Activated CD8-positive, alpha-beta T cell treated with anti-CD3 and anti-CD28 coated beads, Interleukin-2, amount 10 ng/mL, durations not matched to agents 7 days and 5 days (primary cell): ENCODE data around the gene OSBPL7. TPM values are rescaled to one million over a fixed set of nuclear protein-coding genes. Genes with fewer than 3 reads are reported as not detected.

ENCODE experiments used
- ATAC-seq: fragments of 150-1000 bp; cut with Tn5 transposase; one replicate; pipeline ENCODE4 v1.10.0; 2021; ENCODE audit warnings: moderate library complexity
- CTCF ChIA-PET: fragments of 350-600 bp; sonication (Branson Sonifier 250); formaldehyde crosslinking; loops from one replicate; lab custom pipeline; 2021; ENCODE audit warnings: antibody characterized with exemption; lab: Charles Lee
- POLR2A ChIA-PET: fragments of 350-600 bp; sonication (Branson Sonifier 250); formaldehyde crosslinking; loops from one replicate; lab custom pipeline; 2021; ENCODE audit warnings: antibody characterized with exemption; lab: Charles Lee
- DNase-seq: peaks from one replicate; pipeline ENCODE4 v3.0.0-alpha.2; 2020
- H3K27ac Mint-ChIP-seq: one replicate; pipeline ENCODE4 v1.8.0; 2021; ENCODE audit warnings: mild to moderate bottlenecking, mixed read lengths
- H3K27me3 Mint-ChIP-seq: one replicate; pipeline ENCODE4 v1.8.0; 2021; ENCODE audit warnings: low read depth, mixed read lengths
- H3K36me3 Mint-ChIP-seq: one replicate; pipeline ENCODE4 v1.8.0; 2021; ENCODE audit warnings: low read depth, mixed read lengths
- H3K4me1 Mint-ChIP-seq: one replicate; pipeline ENCODE4 v1.8.0; 2021; ENCODE audit warnings: low read depth, mixed read lengths
- H3K4me3 Mint-ChIP-seq: one replicate; pipeline ENCODE4 v1.8.0; 2021; ENCODE audit warnings: mild to moderate bottlenecking, mixed read lengths
- H3K9me3 Mint-ChIP-seq: one replicate; pipeline ENCODE4 v1.8.0; 2022; ENCODE audit warnings: mixed read lengths; ENCODE audit not compliant: insufficient read depth
- total RNA-seq, 2 experiments: library from RNA; stranded (reverse); gene quantifications; one replicate each; pipeline ENCODE4 v1.2.3, GENCODE V29; 2021

The OSBPL7 gene, protein sequence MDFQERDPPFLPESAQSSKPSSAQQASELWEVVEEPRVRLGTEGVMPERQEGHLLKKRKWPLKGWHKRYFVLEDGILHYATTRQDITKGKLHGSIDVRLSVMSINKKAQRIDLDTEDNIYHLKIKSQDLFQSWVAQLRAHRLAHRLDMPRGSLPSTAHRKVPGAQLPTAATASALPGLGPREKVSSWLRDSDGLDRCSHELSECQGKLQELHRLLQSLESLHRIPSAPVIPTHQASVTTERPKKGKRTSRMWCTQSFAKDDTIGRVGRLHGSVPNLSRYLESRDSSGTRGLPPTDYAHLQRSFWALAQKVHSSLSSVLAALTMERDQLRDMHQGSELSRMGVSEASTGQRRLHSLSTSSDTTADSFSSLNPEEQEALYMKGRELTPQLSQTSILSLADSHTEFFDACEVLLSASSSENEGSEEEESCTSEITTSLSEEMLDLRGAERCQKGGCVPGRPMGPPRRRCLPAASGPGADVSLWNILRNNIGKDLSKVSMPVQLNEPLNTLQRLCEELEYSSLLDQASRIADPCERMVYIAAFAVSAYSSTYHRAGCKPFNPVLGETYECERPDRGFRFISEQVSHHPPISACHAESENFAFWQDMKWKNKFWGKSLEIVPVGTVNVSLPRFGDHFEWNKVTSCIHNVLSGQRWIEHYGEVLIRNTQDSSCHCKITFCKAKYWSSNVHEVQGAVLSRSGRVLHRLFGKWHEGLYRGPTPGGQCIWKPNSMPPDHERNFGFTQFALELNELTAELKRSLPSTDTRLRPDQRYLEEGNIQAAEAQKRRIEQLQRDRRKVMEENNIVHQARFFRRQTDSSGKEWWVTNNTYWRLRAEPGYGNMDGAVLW
- total RNA-seq, result 10 to 100 TPM; 33.0 to 33.6 TPM

DNA sequence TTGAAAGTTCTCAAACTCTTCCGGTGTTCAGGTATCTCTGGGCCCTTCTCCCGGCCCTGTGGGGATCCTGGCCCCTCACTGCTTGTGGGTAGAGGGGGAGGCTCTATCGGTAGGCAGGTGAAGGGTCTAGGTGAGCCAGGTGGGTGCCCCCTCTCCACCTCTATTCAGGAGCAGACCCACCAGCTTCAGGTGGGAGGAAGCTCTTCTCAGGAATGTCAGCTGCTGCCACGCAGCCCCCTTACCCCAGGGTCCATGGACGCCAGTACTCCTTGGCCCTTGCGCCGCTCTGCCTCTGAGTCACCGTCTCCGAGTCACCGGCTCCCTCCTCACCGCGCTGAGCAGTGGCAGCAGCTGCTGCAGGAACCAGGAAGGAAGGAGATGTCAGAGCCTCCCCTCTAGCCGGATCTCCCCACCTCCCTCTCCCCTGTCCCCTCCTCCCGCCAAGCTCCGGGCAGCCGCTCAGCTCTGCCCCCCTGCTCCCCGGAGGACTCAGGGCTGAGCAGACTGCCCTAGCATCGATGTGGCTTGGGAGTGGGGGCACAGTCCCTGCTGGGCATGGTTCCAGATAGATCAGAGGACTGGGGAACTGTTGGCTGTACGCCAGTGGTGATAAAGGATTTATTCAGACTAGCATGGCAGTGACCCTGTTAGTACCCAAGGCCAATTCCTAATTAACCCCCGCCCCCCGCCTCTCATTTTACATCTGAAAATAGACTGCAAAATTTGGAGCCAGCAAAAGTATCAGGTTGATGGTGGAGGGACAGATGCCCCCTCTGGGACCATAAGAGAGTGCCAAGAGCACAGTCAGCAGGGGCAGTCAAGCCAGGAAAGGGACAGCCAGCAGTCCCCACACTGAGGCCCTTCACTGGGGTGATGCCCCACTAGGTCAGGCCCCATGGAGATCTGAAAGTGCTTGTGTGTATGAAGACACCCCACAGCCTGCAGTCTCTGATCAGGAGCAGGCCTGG is at the start of gene OSBPL7:
OSBPL7 (minus strand) TSS at position 371 of the 968 bp plus-strand sequence. CDS start 1,516 bp downstream, outside the sequence.
- ChIA-PET POLR2A (interaction anchor here (0.9 to 1.8 kb wide), 3 partner anchors 9 to 74 kb away, joined by 3 to 16 read pairs (median 4); partner anchors contain the start of genes LRRC46 and MRPL10), CTCF (interaction anchor here (0.7 to 2.4 kb wide), 9 partner anchors 9 to 157 kb away, joined by 3 to 15 read pairs (median 3); partner anchors contain the start of genes LRRC46, MRPL10 and SCRN2)

DNA sequence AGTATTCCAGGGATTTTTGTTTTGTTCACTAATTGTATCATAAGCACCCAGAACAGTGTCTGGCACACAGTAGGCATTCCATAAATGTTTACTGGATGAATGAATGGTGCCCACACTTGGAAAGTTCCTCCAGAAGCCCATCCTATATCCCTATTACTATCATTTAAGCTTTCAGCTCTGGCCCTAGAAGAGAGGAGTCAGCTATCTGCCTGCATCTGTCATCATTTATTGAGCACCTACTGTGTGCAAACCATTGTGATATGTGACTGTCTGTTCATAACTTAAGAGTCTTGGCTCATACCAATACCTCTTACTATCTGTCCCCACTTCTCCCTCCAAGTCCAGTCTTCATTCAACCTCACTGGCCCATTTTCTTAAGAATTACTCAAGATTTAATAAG is 49.5 kb upstream of the OSBPL7 start:
- no peaks in the 10 kb centered on the region for H3K4me1 Mint-ChIP-seq
- H3K27ac Mint-ChIP-seq, result no peak overlapping the region
- no peak overlapping the region for H3K4me3 Mint-ChIP-seq
- H3K27me3 Mint-ChIP-seq, result peaks cover 39% of the 10 kb centered on the region
- ChIA-PET POLR2A (interaction anchor here (1.2 kb wide), 1 partner anchor 24 kb away, joined by 8 read pairs; the partner anchor contains the start of gene SP2), CTCF (interaction anchor here (1.2 to 2.9 kb wide), 3 partner anchors 20 to 108 kb away, joined by 3 to 20 read pairs (median 6); no protein-coding TSS in a partner anchor)
- no peaks in the 10 kb centered on the region for H3K9me3 Mint-ChIP-seq
- no peak for ATAC-seq
- H3K36me3 Mint-ChIP-seq, result no peaks in the 10 kb centered on the region
- no peak for DNase-seq

More for the DNA sequence above, at the start of gene OSBPL7:
- peak within 1 kb of the TSS; percentile 99 for H3K4me3 Mint-ChIP-seq
- DNase-seq, result peak; percentile 85
- peak; percentile 98 for ATAC-seq
- H3K27ac Mint-ChIP-seq, result peak within 1 kb of the TSS; percentile 91
- H3K9me3 Mint-ChIP-seq, result no peaks in the 10 kb centered on the region
- peaks cover 40% of the 10 kb centered on the region for H3K36me3 Mint-ChIP-seq
- H3K4me1 Mint-ChIP-seq, result peaks cover 26% of the 10 kb centered on the region
- no peaks in the 10 kb centered on the region for H3K27me3 Mint-ChIP-seq

DNA sequence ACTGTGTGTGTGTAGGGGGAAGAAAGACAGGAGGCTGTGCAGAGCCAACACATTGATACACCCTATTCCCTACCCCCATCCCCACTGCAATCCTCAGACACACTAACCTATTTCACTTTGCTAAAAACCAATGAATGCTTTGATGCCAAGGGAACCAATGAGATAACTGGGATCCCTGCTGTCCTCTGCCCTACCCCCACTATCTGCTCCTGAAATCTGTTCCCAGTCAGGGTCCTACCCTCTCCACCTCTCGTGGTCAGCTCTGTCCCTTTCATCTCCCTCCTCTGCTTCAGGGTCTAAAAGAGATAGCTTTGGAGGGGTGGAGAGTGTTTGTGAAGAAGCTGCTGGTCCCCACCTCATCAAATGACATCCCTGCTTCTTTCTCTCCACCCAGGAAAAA is 48.5 kb upstream of the OSBPL7 start:
- no peaks in the 10 kb centered on the region for H3K36me3 Mint-ChIP-seq
- no peak overlapping the region for H3K4me3 Mint-ChIP-seq
- no peak for DNase-seq
- peaks cover 36% of the 10 kb centered on the region for H3K27me3 Mint-ChIP-seq
- H3K4me1 Mint-ChIP-seq, result peaks cover 3% of the 10 kb centered on the region
- CTCF ChIA-PET, result interaction anchor here (2.0 to 2.9 kb wide), 2 partner anchors 21 to 28 kb away, joined by 6 to 20 read pairs; no protein-coding TSS in a partner anchor
- H3K27ac Mint-ChIP-seq, result no peak overlapping the region
- ATAC-seq, result no peak
- no peaks in the 10 kb centered on the region for H3K9me3 Mint-ChIP-seq
- POLR2A ChIA-PET, result interaction anchor here (1.2 kb wide), 1 partner anchor 25 kb away, joined by 8 read pairs; the partner anchor contains the start of gene SP2

DNA sequence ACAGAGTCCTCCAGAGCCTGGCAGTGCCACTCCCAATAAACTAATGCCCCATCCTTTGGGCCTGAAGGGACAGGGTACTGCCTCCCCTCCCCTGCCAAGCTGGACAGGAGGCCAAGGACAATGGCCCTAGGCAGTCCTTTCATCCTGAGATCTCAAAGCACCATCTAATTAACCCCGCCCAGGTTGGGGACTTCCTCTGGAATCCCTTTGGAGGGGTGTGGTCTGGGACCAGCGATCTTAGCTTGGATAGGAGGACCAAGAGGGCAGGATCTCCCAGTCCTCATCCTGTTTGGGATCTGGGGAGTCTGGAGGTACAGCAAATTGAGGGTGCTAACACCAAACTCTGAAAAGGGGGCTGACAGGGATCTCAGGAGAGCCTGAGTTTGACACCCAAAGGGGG is 47.5 kb upstream of the OSBPL7 start:
- Mint-ChIP-seq H3K4me1 (peaks cover 4% of the 10 kb centered on the region), H3K27me3 (peaks cover 30% of the 10 kb centered on the region), H3K27ac (no peak overlapping the region), H3K36me3 (no peaks in the 10 kb centered on the region), H3K4me3 (no peak overlapping the region), H3K9me3 (no peaks in the 10 kb centered on the region)
- CTCF ChIA-PET, result interaction anchor here (0.5 kb wide), 1 partner anchor 181 kb away, joined by 3 read pairs; no protein-coding TSS in a partner anchor
- DNase-seq, result no peak
- POLR2A ChIA-PET, result no interaction called here
- ATAC-seq, result no peak

DNA sequence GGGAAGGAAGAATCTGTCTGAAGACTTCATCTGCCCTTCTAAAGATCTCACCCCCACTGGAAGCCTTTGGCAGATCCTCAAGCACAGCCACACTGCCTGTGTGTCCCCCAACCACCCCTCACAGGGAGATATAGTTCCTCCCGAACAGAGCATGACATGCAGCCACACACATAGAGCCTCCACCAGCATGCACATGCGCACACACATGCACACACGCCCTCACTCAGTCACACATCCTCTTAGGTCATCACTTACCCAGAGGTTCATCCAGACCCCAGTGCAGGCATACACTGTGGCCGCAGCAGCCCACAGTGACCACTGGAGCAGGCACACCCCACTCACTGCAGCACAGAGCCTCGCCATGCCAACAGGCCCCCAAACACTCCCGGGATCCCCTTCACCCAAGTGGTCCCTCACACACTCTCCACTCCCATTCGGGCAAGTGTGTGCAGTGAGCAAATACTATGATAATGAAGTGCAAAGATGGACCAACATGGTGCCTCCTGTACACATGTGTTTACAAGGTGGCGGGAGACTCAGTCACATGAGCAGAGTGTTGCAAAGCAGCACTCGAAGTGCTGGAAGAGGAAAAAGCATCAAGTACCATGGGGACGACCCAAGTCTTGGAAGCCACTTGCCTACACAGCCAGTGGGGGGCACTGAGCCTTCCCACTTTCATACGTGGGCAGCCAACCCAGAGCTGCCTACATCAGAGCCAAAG is 46.4 kb upstream of the OSBPL7 start:
- Mint-ChIP-seq H3K27ac (no peak overlapping the region), H3K36me3 (no peaks in the 10 kb centered on the region), H3K9me3 (no peaks in the 10 kb centered on the region), H3K4me1 (peaks cover 4% of the 10 kb centered on the region), H3K27me3 (peaks cover 22% of the 10 kb centered on the region), H3K4me3 (no peak overlapping the region)
- no peak for ATAC-seq
- POLR2A ChIA-PET, result interaction anchor here (0.7 kb wide), 1 partner anchor 28 kb away, joined by 3 read pairs; no protein-coding TSS in a partner anchor
- CTCF ChIA-PET, result no interaction called here
- no peak for DNase-seq

DNA sequence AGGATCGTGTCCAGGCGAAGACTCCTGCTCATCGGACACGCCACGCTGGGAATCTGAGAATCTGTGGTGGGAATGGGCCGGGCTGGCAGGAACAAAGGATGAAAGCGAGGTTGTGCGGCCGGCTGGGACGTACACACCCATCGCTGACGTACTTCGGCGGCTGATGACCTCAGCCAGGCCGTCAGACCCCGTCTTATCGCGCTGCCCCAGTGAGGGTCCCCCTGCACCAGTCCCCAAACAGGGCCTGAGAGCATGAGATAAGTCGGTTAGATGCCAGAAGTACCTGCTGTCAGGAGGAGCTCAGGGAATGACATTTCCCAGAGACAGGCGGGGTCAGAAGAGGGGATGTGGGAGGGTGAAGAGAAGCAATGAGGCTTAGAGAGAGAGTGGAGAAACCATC is 45.3 kb upstream of the OSBPL7 start:
- Mint-ChIP-seq H3K36me3 (no peaks in the 10 kb centered on the region), H3K27ac (no peak overlapping the region), H3K4me3 (no peak overlapping the region), H3K4me1 (peaks cover 4% of the 10 kb centered on the region), H3K27me3 (peaks cover 18% of the 10 kb centered on the region), H3K9me3 (no peaks in the 10 kb centered on the region)
- DNase-seq (no peak), ATAC-seq (no peak)
- ChIA-PET CTCF (no interaction called here), POLR2A (no interaction called here)

DNA sequence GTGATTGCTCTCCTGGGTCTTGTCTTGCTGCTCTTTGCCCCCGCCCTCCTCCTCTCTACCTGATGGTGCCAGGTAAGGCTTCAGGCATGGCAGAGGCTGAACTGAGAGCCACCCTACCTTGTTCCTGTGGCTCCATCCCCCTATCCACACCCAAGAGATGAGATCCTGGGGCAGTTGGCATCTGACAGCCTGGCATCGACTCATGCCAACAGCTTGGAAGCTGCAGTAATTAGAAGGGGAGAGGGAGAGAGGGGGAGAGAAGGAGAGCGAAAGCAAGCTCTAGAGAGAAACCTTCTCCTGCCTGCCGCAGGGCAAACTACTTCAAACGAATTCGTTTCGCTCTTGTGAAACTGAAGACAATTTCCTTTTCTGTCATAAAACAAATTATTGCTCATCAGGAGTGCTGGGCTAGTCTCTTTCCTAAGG is 43.2 kb upstream of the OSBPL7 start:
- Mint-ChIP-seq H3K27ac (no peak overlapping the region), H3K4me3 (no peak overlapping the region), H3K4me1 (peaks cover 4% of the 10 kb centered on the region), H3K9me3 (no peaks in the 10 kb centered on the region), H3K27me3 (peaks cover 9% of the 10 kb centered on the region), H3K36me3 (no peaks in the 10 kb centered on the region)
- ChIA-PET POLR2A (interaction anchor here (0.6 to 1.4 kb wide), 2 partner anchors 31 kb away, joined by 3 to 4 read pairs; partner anchors contain the start of gene SP2), CTCF (interaction anchor here (1.6 to 2.2 kb wide), 2 partner anchors 24 to 25 kb away, joined by 5 to 6 read pairs; partner anchors contain the start of gene SCRN2)
- DNase-seq (no peak), ATAC-seq (no peak)

DNA sequence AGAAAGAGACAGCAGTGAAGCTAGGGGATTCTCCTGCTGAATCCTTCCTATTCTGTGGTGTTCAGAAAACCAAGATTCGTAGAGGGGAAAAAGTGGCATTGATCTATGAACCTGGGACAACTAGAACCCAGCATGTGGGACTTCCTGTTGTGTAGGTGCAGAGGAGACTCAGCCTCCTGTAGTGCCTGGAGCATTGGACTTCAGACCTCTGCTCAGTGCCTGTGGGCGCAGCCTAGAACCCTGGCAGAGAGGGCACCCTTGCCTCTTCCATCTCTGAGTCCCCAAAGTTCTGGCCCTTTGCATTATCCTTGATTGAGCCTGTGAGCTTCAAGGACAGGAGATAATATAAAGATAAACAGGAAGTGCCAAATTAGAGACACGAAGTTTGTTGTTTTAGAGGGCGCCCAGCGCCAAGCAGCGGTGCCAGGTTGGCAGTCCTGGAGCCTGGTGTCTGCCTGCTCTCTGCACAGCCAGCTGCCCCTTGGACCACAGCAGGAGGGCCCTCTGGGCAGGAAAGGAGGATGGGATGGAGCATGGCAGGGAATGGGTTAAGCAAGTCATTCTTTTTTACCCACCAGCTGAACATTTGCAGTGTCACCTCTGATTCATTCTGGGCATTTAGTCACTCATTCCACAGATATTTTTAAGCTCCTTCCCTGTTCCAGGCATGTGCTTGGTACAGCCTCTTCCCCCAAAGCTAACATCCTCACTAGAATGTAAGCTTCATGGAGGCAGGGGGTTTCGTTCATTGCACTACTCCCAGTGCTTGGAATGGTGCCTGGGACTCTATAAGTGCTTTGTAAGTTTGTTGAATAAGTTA is 41.2 kb upstream of the OSBPL7 start:
- Mint-ChIP-seq H3K27me3 (peaks cover 10% of the 10 kb centered on the region), H3K4me1 (peaks cover 4% of the 10 kb centered on the region), H3K4me3 (no peak overlapping the region), H3K36me3 (no peaks in the 10 kb centered on the region), H3K9me3 (no peaks in the 10 kb centered on the region), H3K27ac (no peak overlapping the region)
- DNase-seq (no peak), ATAC-seq (no peak)
- POLR2A ChIA-PET, result no interaction called here
- CTCF ChIA-PET, result interaction anchor here (1.3 to 2.5 kb wide), 2 partner anchors 27 to 83 kb away, joined by 6 read pairs; no protein-coding TSS in a partner anchor

DNA sequence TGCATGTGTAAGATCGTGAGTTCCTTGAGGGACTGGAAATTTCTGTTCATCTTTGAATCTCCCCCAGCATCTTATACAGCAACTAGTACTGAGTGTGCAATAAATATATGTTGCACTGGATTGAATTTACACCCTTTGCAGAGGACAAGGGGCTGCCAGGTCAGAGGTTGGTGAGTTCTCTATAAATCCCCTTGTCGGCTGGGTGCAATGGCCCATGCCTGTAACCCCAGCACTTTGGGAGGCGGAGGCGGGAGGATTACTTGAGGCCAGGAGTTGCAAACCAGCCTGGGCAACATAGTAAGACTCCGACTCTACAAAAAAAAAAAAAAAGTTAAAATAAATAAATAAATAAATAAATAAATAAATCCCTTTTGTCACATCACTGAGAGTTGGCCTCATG is 38.8 kb upstream of the OSBPL7 start:
- H3K4me3 Mint-ChIP-seq, result no peak overlapping the region
- peaks cover 20% of the 10 kb centered on the region for H3K27me3 Mint-ChIP-seq
- no peaks in the 10 kb centered on the region for H3K9me3 Mint-ChIP-seq
- peaks cover 4% of the 10 kb centered on the region for H3K4me1 Mint-ChIP-seq
- H3K36me3 Mint-ChIP-seq, result no peaks in the 10 kb centered on the region
- no peak overlapping the region for H3K27ac Mint-ChIP-seq
- POLR2A ChIA-PET, result no interaction called here
- ATAC-seq (no peak), DNase-seq (no peak)
- CTCF ChIA-PET, result interaction anchor here (1.6 to 1.7 kb wide), 2 partner anchors 18 to 110 kb away, joined by 3 to 6 read pairs; partner anchors contain the start of gene CDK5RAP3
